Stimulated activated CD8-positive, alpha-beta memory T cell treated with anti-CD3 and anti-CD28 coated beads, Interleukin-12 subunit alpha, Interleukin-12 subunit beta, amount 100 ng/mL, for 24 hours (primary cell): ENCODE data around the gene BCR.
"Not testable (repeated sequence)": the region's sequence is repeated elsewhere in the genome, so short reads cannot be mapped to it uniquely, and the experiment has no call there.

Source experiments
- DNase-seq: peaks from one replicate; pipeline ENCODE4 v3.0.0-alpha.2; 2020; ENCODE audit errors: extremely low read depth

BCR gene

DNA sequence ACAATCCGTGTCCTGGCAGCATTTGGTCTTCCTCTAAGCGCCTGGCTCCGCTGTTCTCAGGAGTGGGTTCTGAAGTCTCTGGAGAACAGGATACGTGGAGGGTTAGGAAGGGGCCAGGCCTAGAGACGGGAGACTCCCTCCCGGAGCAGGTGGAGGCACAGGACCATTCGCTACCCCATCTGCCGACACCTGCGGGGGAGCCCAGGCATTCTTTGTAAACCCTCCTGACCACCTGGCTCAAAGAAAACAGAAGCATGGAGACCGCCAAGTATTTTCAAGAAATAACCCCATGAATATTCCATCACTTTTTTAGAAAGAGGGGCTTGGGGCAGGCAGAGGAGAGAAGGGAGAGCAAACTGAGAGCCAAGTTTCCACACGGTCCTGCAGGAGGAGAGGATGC, 136.3 kb downstream of the BCR start:
- not testable (repeated sequence) for DNase-seq

DNA sequence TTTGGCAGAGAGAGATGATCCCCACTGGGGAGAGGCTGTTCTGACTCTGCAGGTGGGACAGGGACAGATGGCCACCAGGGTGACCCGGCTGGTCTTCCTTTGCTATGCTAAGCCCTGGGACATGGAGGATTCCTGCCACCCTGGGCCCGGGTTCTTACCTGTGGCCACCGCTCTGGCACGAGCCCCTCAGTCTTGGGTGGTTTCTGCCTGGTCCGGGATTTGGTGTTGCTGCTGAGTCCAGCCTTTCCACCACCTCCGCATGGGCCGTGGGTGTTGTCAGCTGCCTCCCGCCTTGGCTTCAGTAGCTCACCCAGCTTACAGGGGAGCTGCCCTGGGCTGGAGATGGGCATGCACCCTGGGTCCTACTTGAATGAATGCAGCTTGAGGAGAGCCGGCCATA, 138.0 kb downstream of the BCR start:
- not testable (repeated sequence) for DNase-seq

DNA sequence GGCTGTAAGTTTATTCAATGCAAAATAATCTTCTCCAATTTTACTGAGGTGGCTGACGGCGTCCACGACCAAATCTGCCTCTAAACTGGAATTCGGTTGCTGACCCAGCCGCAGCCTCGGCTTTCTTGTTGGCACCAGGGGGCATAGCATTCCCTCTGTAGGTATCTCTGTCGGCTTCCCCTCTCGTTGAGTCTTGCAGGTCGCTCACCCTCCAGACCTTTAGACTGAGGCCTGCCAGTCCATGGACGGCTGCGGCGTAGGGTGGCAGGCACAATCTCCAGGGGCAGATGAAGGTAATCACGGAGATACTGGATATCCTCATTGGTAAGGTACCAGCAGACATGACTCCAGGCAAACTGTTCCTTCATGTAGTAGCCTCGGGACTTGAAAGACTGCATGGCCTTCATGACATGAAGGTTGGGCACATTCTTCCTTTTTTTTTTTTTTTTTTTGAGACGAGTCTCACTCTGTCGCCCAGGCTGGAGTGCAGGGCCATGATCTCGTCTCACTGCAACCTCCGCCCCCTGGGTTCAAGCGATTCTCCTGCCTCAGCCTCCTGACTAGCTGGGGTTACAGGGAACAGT, 142.3 kb downstream of the BCR start:
- not testable (repeated sequence) for DNase-seq

DNA sequence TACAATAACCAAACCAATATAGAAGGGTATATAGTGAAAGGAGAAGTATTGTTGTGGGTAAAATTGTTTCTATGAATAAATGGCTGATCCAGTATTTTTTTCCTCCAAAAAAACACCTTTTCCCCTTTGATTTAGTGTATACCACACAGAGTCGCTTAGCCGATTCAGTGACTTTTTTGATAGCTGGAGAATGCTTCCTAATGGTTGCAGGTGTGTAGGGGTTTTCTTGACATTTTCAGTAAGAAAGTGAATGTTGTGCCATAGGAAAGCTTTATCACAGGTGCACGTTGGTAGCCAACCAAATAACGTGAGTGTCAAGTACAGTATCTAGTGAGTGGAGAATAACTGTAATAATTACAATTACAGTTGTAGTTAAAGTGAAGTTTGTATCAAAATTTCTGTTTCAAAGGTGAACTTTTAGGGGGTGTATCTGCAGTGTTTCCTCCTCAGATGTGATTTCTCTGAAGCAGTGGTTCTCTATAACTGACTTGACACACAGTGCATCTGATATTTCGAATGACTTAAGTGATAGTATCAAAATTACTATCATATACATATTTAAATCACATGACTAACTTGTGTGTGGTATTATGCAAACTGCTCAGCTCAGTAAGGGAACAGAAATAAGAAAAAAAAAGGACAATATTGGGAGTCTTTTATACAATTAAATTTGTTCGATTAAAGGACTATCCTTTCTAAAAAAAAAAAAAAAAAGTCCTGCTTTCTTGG, 143.8 kb downstream of the BCR start:
- not testable (repeated sequence) for DNase-seq

DNA sequence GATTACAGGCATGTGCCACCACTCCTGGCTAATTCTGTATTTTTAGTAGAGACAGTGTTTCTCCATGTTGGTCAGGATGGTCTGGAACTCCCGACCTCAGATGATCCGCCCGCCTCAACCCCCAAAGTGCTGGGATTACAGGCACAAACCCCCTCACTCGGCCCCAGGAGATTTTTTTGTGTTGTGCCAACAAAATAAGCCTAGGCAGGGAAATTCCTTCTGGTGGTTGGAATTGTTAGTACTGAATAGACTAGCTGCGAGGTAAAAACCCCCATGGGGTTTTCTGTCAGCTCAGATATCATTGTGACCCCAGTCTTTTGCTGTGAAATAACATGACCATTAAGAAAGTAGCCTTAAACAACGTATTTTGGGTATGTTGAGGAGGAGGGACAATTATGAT, 144.9 kb downstream of the BCR start:
- DNase-seq: no peak

DNA sequence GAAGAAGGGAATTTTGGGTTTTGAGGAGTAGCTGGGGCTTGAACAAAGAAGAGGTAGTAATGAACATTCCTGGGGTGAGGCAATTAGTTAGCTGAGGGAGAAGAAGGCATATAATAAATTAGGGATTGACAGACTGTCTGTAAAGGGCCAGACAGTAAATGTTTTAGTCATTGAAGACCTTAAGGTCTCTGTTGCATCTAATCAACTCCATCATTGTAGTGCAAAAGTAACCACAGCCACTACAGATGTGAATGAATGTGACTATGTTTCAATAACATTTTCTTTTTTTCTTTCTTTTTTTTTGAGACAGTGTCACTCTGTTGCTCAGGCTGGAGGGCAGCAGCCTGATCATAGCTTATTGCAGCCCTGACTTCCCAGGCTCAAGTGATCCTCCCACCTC, 153.5 kb downstream of the BCR start:
- DNase-seq: not testable (repeated sequence)

DNA sequence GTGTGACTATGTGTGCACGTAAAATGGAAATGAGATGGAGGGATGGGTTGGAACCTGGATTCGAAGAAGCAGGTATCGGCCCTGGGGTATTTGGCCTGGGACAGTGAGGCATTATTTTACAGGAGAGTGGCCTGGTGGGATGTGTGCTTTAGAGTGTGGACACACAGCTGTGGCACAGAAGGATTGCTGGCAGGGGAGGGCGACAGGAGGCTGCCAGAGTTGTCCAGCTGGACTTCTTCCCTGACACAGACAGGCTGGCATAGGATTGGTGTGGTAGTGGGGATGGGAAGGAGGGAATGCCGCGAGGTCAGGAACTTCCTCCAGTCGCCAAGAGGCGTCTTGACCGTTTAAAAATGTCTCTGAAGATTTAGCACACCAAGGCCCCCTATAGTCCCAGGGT, 157.4 kb downstream of the BCR start:
- DNase-seq: not testable (repeated sequence)

DNA sequence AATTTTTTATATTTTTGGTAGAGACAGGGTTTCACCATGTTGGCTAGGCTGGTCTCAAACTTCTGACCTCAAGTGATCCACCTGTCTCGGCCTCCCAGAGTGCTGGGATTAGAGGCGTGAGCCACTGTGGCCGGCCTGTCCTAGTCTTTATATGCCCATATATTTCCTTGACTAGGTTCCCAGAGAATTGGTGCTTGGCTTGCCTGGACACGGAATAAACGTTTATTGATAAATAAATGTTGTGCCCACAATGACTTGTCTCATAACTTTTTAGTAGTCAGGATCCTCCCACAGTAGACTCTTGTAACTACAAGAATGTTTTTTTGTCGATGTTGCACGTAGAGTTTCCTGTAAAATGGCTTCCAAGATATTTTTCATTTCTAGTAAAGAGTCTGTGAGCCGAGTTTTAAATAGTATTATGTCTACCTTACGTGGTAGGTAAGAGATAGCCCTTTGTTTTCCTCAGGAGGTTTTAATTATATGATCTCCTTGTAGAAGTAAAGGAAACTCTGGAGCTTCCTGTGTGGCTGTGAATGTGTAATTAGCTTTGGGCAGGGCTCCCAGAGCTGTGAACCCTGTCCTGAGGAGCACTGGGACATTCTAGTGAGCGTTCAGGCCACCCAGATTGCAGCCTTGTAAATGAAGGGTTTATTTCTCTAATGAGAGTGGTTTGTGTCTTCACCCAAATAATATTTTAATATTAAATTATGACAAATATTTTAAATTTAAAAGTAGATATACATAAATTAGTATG, 161.8 kb downstream of the BCR start:
- DNase-seq: not testable (repeated sequence)

DNA sequence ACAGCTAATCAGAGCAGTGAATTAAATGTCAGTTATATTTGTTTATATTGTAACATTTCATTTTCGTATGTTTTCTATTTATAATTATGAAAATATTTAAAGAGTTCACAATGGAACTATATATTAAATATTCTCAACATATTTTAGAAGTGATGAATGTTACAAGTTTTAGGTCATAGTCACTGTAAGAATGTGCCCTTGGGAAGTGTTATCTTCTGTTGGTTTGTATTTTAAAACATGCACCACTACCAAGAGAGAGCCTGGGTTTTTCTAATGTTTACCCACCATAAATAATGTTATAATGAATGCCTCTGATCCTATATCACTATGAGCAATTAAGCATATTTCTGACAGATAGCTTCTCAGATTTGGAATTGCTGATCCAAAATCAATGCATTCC, 171.0 kb downstream of the BCR start:
- DNase-seq: no peak

DNA sequence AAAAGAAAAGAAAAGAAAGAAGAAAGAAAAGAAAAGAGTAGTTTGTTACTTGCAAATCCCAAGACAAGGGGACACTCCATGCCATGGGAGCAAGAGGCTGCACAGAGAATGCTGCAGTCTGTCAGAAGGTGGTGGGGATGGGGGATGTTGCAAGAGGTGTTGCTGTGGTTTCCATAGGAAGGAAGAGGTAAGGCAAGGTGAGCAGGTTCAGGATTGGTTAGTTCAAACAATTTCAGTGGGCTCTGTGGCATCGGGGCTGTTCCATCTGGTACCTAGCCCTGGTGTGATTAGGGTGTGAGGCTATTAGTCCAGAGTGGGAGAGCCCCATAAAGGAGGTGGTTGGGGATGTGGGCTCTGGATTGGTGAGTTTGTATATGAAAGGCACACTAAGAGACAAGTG, 172.7 kb downstream of the BCR start:
- DNase-seq: no peak

DNA sequence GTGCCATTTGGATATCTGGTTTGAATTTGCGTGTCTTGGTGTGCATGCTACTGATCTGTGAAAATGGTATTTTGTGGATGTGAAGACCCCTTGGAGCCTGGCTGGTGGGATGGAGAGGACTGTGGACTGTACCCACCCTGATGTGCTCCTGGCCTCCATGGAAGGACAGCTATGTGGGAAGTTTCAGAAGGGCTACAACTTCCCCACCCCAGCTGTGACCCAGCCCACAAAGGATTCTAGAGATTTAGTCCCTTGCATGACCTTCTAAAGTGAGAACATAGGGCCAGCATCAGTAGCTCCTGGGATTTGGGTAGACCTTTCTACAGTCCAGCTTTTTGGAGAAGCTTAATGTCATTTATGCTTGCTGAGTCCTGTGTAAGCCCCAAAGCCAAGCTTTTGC, 173.4 kb downstream of the BCR start:
- no peak for DNase-seq

DNA sequence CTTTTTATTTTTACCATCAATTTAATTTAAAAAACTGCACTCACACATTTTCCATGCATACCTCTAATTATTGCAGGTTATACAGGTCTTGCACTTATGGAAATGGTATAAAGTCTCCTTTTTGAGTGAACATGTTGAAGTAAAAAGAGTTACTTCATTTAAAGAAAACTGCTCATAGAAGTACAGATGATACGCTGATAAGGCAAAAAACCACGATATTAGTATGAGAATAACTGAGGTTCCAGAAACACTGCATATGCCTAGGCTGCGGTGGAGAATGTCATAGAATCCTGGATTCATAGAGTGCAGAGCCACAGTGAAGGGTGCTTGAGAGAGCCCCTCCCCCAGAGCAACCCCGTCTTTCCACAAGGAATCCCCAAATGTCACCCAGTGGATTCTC, 175.8 kb downstream of the BCR start:
- DNase-seq: no peak

DNA sequence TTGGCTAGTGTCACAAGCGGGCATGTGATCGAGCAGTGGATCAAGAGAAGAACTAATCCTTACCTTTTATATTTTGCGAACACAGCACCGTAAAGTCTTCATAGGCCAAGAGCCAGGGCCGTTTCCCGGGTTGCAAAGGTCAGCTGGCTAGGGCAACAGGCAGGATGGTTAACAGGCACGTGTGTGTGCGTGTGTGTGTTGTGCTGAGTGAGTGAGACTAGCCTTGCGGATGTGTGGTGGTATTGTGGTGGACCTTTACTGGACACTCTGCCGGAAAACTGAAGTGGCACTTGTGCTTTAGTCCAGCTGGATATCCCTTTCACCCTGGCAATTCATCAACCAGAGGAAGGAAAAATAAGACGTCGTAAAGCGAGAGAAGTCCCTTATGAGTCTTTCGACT, 176.7 kb downstream of the BCR start:
- no peak for DNase-seq

DNA sequence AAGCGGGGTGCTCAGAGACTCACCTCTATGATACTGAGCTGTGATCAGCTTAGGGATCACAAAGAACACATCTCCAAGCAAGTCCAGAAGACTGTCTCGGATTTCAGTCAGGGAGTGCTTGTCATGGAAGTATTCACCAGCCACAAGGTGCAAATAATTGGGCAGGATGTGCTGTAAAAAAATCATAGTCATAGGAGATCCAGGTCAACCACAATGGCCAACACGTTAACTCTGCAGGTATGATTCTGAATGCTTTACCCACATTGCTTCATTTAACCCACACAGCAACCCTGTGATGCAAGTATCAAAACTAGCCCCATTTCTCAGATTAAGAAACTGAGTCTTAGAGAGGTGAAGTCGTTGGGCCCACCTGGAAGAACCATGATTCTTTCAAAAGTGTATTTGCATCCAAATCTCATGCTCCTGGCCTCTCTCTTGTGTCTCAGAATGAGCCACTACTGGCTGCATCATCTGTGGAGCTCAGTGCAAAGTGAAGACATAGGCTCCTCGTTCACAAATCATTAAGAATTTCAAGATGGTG, 179.3 kb downstream of the BCR start:
- DNase-seq: no peak

DNA sequence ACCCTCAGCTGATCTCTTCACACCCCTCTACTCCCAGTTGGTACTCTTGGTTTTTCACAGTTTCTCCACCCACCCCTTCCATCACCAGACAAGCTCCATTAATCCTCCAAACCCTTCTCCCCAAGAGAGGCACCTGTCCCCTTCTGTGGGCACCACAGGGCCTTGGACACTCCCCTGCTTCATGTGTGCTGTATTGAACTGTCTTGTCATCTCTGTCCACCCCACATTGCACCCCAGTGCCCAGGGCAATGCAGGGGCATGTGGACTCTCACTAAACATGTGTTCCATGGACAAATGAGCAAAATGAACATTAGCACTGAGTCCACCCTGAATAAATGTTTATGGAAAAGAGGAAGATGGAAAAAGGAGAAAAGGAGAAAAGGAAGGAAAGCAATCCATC, 181.4 kb downstream of the BCR start:
- no peak for DNase-seq

DNA sequence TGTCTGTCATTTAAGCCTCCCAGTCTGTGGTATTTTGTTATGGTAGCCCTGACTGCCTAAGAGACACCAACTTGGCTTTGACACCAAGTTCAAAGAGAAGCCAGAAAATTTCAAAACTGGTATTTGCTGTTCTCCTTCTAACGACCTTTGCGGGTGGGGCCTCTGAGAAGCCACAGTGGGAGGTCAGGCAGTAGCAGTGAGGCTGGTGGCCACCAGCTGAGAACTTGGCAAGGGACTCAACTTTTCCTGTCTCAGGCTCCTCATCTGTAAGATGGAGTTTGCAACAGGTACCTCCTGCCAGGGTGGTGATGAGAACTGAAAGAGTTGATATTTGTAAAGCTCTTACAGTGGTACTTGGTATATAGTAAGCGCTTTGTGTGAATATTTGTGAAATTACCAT, 183.4 kb downstream of the BCR start:
- DNase-seq: no peak

DNA sequence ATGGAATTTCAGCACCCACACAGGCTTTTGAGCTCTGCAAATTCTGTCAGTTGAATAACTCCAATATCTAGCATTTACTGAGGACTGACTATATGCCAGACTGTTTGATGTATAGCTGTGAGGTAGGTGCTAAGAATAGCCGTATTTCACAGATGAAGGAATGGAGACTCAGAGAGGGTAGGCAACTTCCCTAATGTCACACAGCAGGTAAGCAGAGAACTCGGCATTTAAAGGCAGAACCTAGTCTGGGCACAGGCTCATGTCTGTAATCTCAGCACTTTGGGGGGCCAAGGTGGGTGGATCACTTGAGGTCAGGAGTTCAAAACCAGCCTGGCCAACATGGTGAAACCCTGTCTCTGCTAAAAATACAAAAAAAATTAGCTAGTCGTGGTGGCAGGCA, 184.1 kb downstream of the BCR start:
- DNase-seq: no peak

DNA sequence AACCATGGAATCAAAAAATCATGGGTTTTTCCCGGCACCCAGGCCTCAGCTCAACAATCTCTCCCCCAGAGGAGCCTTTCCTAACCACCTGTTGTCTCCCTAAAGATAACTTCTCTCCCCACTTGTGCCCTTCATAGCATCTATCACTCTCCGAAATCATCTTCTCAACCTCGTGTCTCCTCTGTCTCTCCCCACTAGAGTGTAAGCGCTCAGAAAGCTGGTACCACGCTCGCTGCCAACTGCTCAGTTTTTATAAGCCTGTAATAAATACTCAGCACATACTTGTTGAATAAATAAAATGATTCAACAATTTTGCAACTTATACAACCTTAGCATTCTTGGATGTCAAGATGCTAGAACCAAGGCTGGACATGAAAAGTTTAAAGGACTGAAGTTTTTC, 185.2 kb downstream of the BCR start:
- DNase-seq: no peak

DNA sequence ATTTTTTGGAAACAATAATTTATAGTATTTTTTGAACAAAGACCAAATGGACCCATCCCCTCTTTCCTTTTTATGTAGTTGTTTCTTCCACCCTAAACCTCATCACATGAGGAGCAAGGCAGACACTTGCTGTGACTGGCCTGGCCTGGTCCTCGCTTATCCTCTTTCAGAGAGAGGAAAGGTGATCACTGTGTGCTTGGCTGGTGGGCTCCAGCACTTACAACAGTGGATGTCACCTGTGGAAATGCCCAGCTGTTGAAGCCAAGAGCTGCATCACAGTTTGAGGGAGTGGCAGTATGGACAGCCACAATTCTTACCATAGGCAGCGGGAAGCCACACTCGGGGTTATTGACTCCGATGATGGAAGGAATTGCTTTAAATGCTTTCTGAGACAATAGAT, 185.7 kb downstream of the BCR start:
- no peak for DNase-seq

DNA sequence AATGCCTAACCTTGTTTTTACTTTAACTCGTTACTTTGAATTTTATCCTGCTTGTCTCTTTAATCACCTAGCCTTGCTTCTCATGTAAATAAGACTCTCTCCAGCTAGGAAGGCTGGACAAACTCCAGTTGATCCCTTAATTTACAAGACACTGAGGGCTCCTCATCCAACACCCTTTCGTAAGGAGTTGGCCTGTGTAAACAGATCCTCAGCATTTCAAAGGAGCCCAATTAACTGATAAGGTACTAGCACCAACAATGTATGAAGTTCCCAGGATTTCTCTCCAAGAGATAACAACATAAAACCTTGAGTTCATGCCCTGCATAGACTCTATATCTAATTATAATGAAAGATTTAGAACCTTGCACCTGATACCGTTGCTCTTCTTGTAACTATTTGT, 186.9 kb downstream of the BCR start:
- not testable (repeated sequence) for DNase-seq
